MG63 (cell line): Measurements from ENCODE around the gene KIRREL1. TPM values are rescaled to one million over a fixed set of nuclear protein-coding genes. Genes with fewer than 3 reads are reported as not detected.
A peak's percentile ranks its signal among the peaks of the same experiment; 100 is the strongest.

Experiments
- DNase-seq: peaks from one replicate; pipeline ENCODE4 v3.0.0-alpha.2; 2020
- H3K27me3 ChIP-seq: fragments of 250-450 bp; sonication (Bioruptor Pico); 2 replicates; pipeline ENCODE4 v1.5.1; 2020; ENCODE audit warnings: mild to moderate bottlenecking, moderate library complexity
- H3K36me3 ChIP-seq: fragments of 250-450 bp; sonication (Bioruptor Pico); 2 replicates; pipeline ENCODE4 v1.5.1; 2020; ENCODE audit warnings: mild to moderate bottlenecking, moderate library complexity
- H3K4me3 ChIP-seq: fragments of 250-450 bp; sonication (Bioruptor Pico); 2 replicates; pipeline ENCODE4 v1.5.1; 2020; ENCODE audit warnings: mild to moderate bottlenecking, moderate library complexity
- H3K9me3 ChIP-seq: fragments of 250-450 bp; sonication (Bioruptor Pico); 2 replicates; pipeline ENCODE4 v1.5.1; 2020; ENCODE audit warnings: mild to moderate bottlenecking, moderate library complexity
- total RNA-seq: library from RNA; depleted of rRNA; stranded (reverse); fragments of >200 nt; shearing (Covaris generic); gene quantifications from 2 replicates; pipeline ENCODE4 v1.2.3, GENCODE V29; 2014; ENCODE audit warnings: low replicate concordance; rRNA removed

The KIRREL1 gene
- total RNA-seq, 1 experiment from 2014 or later, result 26.3 TPM

GRCh38 chr1:158149175-158149574, 155.7 kb downstream of the KIRREL1 start:
- H3K27me3 ChIP-seq, result no peaks in the 10 kb centered on the region; the same call in 1 of the 2 replicates
- H3K36me3 ChIP-seq, result no peaks in the 10 kb centered on the region
- peaks cover 4% of the 10 kb centered on the region; the same call in 1 of the 2 replicates for H3K9me3 ChIP-seq
- peak overlapping the region; percentile 45 for H3K4me3 ChIP-seq
- DNase-seq, result no peak

Other genes with a start within 250 kb of the KIRREL1 start
- not detected in 2 replicates for gene FCRL2, start 216.5 kb upstream of the KIRREL1 start, total RNA-seq
- not detected in 2 replicates for gene FCRL1, start 173.5 kb upstream of the KIRREL1 start, total RNA-seq
- not detected in 2 replicates for gene CD5L, start 151.8 kb upstream of the KIRREL1 start, total RNA-seq
- not detected in 2 replicates for gene CD1D, start 187.2 kb downstream of the KIRREL1 start, total RNA-seq